Measurements from ENCODE around the gene ODF2L. TPM values are rescaled to one million over a fixed set of nuclear protein-coding genes. Genes with fewer than 3 reads are reported as not detected.
A peak's percentile ranks its signal among the peaks of the same experiment; 100 is the strongest.

Gene ODF2L, protein sequence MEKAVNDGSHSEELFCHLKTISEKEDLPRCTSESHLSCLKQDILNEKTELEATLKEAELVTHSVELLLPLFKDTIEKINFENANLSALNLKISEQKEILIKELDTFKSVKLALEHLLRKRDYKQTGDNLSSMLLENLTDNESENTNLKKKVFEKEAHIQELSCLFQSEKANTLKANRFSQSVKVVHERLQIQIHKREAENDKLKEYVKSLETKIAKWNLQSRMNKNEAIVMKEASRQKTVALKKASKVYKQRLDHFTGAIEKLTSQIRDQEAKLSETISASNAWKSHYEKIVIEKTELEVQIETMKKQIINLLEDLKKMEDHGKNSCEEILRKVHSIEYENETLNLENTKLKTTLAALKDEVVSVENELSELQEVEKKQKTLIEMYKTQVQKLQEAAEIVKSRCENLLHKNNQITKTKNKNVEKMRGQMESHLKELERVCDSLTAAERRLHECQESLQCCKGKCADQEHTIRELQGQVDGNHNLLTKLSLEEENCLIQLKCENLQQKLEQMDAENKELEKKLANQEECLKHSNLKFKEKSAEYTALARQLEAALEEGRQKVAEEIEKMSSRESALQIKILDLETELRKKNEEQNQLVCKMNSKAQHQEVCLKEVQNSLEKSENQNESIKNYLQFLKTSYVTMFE
- 10 to 100 TPM in 2 of 4 donors, 1 to 10 TPM in 2; 4.1 to 36.8 (median 12.3) TPM for polyA plus RNA-seq
- long read RNA-seq, donor 1, result 0 reads
- long read RNA-seq, donor 2, partial matches to known transcripts, result 1,047 of 1,048 reads
- long read RNA-seq, donor 2, other reads (novel, unspliced or antisense), result 0 of 1,048 reads
- long read RNA-seq, donor 3, partial matches to known transcripts, result 2,076 of 2,077 reads
- long read RNA-seq, donor 3, other reads (novel, unspliced or antisense), result 0 of 2,077 reads
- long read RNA-seq, donor 4, result 0 reads
- long read RNA-seq, donor 5, result 0 reads
- long read RNA-seq, donor 6, partial matches to known transcripts, result 0 of 4 reads
- long read RNA-seq, donor 6, other reads (novel, unspliced or antisense), result 0 of 4 reads
- long read RNA-seq, donor 7, result 0 reads
- long read RNA-seq, donor 8, result 0 reads
- long read RNA-seq, donor 9, partial matches to known transcripts, result 0 of 2 reads
- long read RNA-seq, donor 9, other reads (novel, unspliced or antisense), result 0 of 2 reads
- long read RNA-seq, donor 10, partial matches to known transcripts, result 0 of 3 reads
- long read RNA-seq, donor 10, other reads (novel, unspliced or antisense), result 0 of 3 reads

- Histone ChIP-seq H3K4me1 (ENCODE audit: control insufficient read depth in 3 of 3, insufficient read depth in 2 of 3, low read depth in 1 of 3, low read length in 2 of 3) (peaks cover 0 to 5% (median 5%) of the 10 kb centered on the region in 3 donors), H3K27me3 (ENCODE audit: control insufficient read depth in 3 of 3, insufficient read depth in 3 of 3, low read length in 3 of 3) (no peaks in the 10 kb centered on the region), H3K27ac (ENCODE audit: low read depth in 1 of 3, low read length in 2 of 3) (peak within 1 kb of the TSS; percentile 34 to 73 (median 71)), H3K9me3 (ENCODE audit: control insufficient read depth in 2 of 2, insufficient read depth in 1 of 2, low read depth in 1 of 2, low read length in 1 of 2) (no peaks in the 10 kb centered on the region), H3K4me3 (ENCODE audit: low read depth in 1 of 3, low read length in 3 of 3) (peak within 1 kb of the TSS; percentile 67 to 96 (median 72)), H3K36me3 (ENCODE audit: control insufficient read depth in 3 of 3, insufficient read depth in 2 of 3, low read depth in 1 of 3, low read length in 3 of 3) (no peaks in the 10 kb centered on the region)
- 0 to 1% (median 0%) methylated on average over 56 of the region's 56 CpGs for WGBS, 3 donors
- FAIRE-seq (no peak), DNase-seq (peak; percentile 90 to 93)
Measured at GRCh38 chr1:86395751-86396497, at the start of gene ODF2L. ODF2L (minus strand) TSS chr1:86396323; CDS start chr1:86387027, 9,296 bp downstream.

GRCh38 chr1:86445919-86446318 is 49.8 kb upstream of the ODF2L start:
- 75 to 100% (median 79%) methylated on average over 1 of the region's 1 CpG for WGBS, 3 donors
- H3K27me3 ChIP-seq (ENCODE audit: control insufficient read depth in 3 of 3, insufficient read depth in 3 of 3, low read length in 3 of 3), result no peaks in the 10 kb centered on the region
- H3K27ac ChIP-seq (ENCODE audit: low read depth in 1 of 3, low read length in 2 of 3), result no peak overlapping the region
- FAIRE-seq (no peak), DNase-seq (no peak)
- no peak overlapping the region for H3K4me3 ChIP-seq (ENCODE audit: low read depth in 1 of 3, low read length in 3 of 3)
- H3K4me1 ChIP-seq (ENCODE audit: control insufficient read depth in 3 of 3, insufficient read depth in 2 of 3, low read depth in 1 of 3, low read length in 2 of 3), result no peaks in the 10 kb centered on the region
- no peaks in the 10 kb centered on the region for H3K36me3 ChIP-seq (ENCODE audit: control insufficient read depth in 3 of 3, insufficient read depth in 2 of 3, low read depth in 1 of 3, low read length in 3 of 3)
- no peaks in the 10 kb centered on the region for H3K9me3 ChIP-seq (ENCODE audit: control insufficient read depth in 2 of 2, insufficient read depth in 1 of 2, low read depth in 1 of 2, low read length in 1 of 2)

DNA sequence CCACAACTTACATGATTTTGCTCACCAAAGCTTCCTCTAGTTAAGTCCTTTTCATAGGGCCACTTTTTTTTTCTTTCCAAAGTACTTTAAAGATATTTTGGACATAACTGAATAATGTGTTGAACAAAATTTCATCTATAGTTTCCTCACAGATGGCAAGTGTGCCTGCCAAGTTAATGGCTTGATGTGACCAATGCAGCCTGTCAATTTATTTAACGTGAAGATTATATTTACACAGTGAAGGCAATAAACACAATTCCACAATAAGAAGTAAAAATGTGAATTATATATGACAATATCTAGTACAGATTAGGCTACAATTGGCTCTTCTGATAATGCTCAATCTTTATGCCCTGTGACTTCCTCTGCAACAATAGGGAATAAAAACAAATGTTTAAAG is 45.9 kb upstream of the ODF2L start:
- DNase-seq (peak in 1 of 2 donors; percentile 22), FAIRE-seq (no peak)
- Histone ChIP-seq H3K27ac (ENCODE audit: low read depth in 1 of 3, low read length in 2 of 3) (no peak overlapping the region), H3K4me3 (ENCODE audit: low read depth in 1 of 3, low read length in 3 of 3) (no peak overlapping the region), H3K4me1 (ENCODE audit: control insufficient read depth in 3 of 3, insufficient read depth in 2 of 3, low read depth in 1 of 3, low read length in 2 of 3) (no peaks in the 10 kb centered on the region), H3K36me3 (ENCODE audit: control insufficient read depth in 3 of 3, insufficient read depth in 2 of 3, low read depth in 1 of 3, low read length in 3 of 3) (no peaks in the 10 kb centered on the region), H3K9me3 (ENCODE audit: control insufficient read depth in 2 of 2, insufficient read depth in 1 of 2, low read depth in 1 of 2, low read length in 1 of 2) (no peaks in the 10 kb centered on the region), H3K27me3 (ENCODE audit: control insufficient read depth in 3 of 3, insufficient read depth in 3 of 3, low read length in 3 of 3) (no peaks in the 10 kb centered on the region)
- WGBS, 3 donors, result 29 to 47% (median 31%) methylated on average over 1 of the region's 1 CpG

GRCh38 chr1:86441581-86441980 is 45.5 kb upstream of the ODF2L start:
- no peaks in the 10 kb centered on the region for H3K27me3 ChIP-seq (ENCODE audit: control insufficient read depth in 3 of 3, insufficient read depth in 3 of 3, low read length in 3 of 3)
- no peak overlapping the region for H3K27ac ChIP-seq (ENCODE audit: low read depth in 1 of 3, low read length in 2 of 3)
- no peaks in the 10 kb centered on the region for H3K36me3 ChIP-seq (ENCODE audit: control insufficient read depth in 3 of 3, insufficient read depth in 2 of 3, low read depth in 1 of 3, low read length in 3 of 3)
- DNase-seq (peak in 1 of 2 donors; percentile 18), FAIRE-seq (no peak)
- WGBS, 3 donors, result 40 to 55% (median 47%) methylated on average over 2 of the region's 2 CpGs
- no peaks in the 10 kb centered on the region for H3K9me3 ChIP-seq (ENCODE audit: control insufficient read depth in 2 of 2, insufficient read depth in 1 of 2, low read depth in 1 of 2, low read length in 1 of 2)
- H3K4me1 ChIP-seq (ENCODE audit: control insufficient read depth in 3 of 3, insufficient read depth in 2 of 3, low read depth in 1 of 3, low read length in 2 of 3), result no peaks in the 10 kb centered on the region
- H3K4me3 ChIP-seq (ENCODE audit: low read depth in 1 of 3, low read length in 3 of 3), result no peak overlapping the region

DNA sequence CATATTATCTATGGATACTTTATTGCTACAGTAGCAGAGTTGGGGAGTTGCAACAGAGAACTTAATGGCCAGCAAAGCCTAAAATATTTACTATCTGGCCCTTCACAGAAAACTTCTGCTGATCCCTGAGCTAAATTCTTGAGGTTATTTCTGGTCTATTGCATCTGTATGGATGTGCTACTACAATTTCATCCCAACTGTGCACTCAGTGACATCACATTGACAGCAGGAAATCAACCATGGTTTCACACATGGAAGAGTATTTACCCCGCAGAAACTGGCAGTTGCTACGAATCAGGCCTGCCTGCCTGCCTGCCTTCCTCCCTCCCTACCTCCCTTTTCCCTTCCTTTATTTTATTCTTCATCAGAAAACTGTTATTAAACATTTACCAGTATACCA is 39.9 kb upstream of the ODF2L start:
- Histone ChIP-seq H3K27ac (ENCODE audit: low read depth in 1 of 3, low read length in 2 of 3) (no peak overlapping the region), H3K36me3 (ENCODE audit: control insufficient read depth in 3 of 3, insufficient read depth in 2 of 3, low read depth in 1 of 3, low read length in 3 of 3) (no peaks in the 10 kb centered on the region), H3K4me1 (ENCODE audit: control insufficient read depth in 3 of 3, insufficient read depth in 2 of 3, low read depth in 1 of 3, low read length in 2 of 3) (no peaks in the 10 kb centered on the region), H3K9me3 (ENCODE audit: control insufficient read depth in 2 of 2, insufficient read depth in 1 of 2, low read depth in 1 of 2, low read length in 1 of 2) (no peaks in the 10 kb centered on the region), H3K4me3 (ENCODE audit: low read depth in 1 of 3, low read length in 3 of 3) (no peak overlapping the region), H3K27me3 (ENCODE audit: control insufficient read depth in 3 of 3, insufficient read depth in 3 of 3, low read length in 3 of 3) (no peaks in the 10 kb centered on the region)
- WGBS, 3 donors, result 74 to 83% (median 74%) methylated on average over 2 of the region's 2 CpGs
- no peak for FAIRE-seq
- DNase-seq, result no peak

DNA sequence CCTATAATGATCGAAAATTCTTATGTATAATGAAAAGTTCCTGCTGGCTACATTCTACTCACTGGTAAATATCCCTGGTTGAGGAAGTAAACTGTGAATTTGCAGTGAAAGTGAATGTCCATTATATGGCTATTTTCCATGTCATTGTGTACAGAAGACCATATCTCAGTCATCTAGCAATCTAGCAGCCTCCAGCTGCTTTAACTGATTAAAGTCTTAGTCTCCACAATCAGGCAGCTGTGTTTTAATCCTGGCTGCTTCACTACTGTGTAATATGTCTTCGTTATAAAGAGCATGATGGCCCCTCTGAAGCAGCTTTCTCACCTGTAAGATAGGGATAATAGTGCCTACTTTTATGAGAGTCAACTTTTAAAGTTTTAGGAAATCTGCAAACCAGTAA is 39.2 kb upstream of the ODF2L start:
- no peak overlapping the region for H3K4me3 ChIP-seq (ENCODE audit: low read depth in 1 of 3, low read length in 3 of 3)
- FAIRE-seq (no peak), DNase-seq (no peak)
- 22 to 34% (median 31%) methylated on average over 2 of the region's 2 CpGs for WGBS, 3 donors
- no peaks in the 10 kb centered on the region for H3K36me3 ChIP-seq (ENCODE audit: control insufficient read depth in 3 of 3, insufficient read depth in 2 of 3, low read depth in 1 of 3, low read length in 3 of 3)
- H3K27me3 ChIP-seq (ENCODE audit: control insufficient read depth in 3 of 3, insufficient read depth in 3 of 3, low read length in 3 of 3), result no peaks in the 10 kb centered on the region
- H3K9me3 ChIP-seq (ENCODE audit: control insufficient read depth in 2 of 2, insufficient read depth in 1 of 2, low read depth in 1 of 2, low read length in 1 of 2), result no peaks in the 10 kb centered on the region
- no peak overlapping the region for H3K27ac ChIP-seq (ENCODE audit: low read depth in 1 of 3, low read length in 2 of 3)
- peaks cover 0 to 2% (median 0%) of the 10 kb centered on the region in 3 donors for H3K4me1 ChIP-seq (ENCODE audit: control insufficient read depth in 3 of 3, insufficient read depth in 2 of 3, low read depth in 1 of 3, low read length in 2 of 3)

DNA sequence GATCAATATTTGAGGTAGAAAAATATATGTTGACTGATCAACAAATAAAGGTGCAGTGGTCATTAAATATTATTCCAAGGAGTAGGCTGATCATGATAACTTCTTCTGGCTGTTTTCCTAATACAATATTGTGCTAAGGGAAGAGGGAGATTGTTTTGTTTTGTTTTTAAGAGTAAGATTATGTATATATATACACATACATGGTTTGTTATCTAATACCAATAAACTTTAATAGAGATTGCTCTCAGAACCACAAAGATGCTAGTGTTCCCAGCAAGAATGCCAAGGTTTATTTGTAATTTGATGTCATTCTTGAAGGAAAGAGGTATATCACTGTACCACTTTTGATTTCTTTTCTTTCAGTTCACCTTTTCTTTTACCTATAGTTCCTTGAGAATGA is 37.9 kb upstream of the ODF2L start:
- Histone ChIP-seq H3K9me3 (ENCODE audit: control insufficient read depth in 2 of 2, insufficient read depth in 1 of 2, low read depth in 1 of 2, low read length in 1 of 2) (no peaks in the 10 kb centered on the region), H3K27ac (ENCODE audit: low read depth in 1 of 3, low read length in 2 of 3) (no peak overlapping the region), H3K36me3 (ENCODE audit: control insufficient read depth in 3 of 3, insufficient read depth in 2 of 3, low read depth in 1 of 3, low read length in 3 of 3) (no peaks in the 10 kb centered on the region), H3K4me3 (ENCODE audit: low read depth in 1 of 3, low read length in 3 of 3) (no peak overlapping the region), H3K4me1 (ENCODE audit: control insufficient read depth in 3 of 3, insufficient read depth in 2 of 3, low read depth in 1 of 3, low read length in 2 of 3) (peaks cover 0 to 4% (median 0%) of the 10 kb centered on the region in 3 donors), H3K27me3 (ENCODE audit: control insufficient read depth in 3 of 3, insufficient read depth in 3 of 3, low read length in 3 of 3) (no peaks in the 10 kb centered on the region)
- DNase-seq (peak in 1 of 2 donors; percentile 25), FAIRE-seq (no peak)
